Measurements from ENCODE around the gene MAP3K6. TPM values are rescaled to one million over a fixed set of nuclear protein-coding genes. Genes with fewer than 3 reads are reported as not detected.

The MAP3K6 gene
- total RNA-seq, 4 donors from 2014 or later: 82.2 to 122 (median 101) TPM

DNA sequence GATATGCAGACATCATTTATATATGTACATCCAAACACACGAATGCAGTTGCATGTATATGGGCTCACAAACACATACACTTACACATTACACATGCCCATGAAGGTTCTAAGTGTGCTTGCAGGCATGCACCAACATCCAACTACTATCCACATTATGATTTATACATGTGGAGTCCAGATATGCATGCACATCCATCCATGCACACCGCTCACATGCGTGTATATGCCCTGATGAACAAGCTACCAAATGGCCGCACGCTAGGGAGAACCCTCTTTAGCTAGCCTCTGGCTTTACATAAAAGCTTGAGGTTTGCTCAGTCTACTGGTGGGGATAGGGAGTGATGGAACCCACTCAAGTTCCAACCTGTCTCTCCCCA lies 34.2 kb upstream of the MAP3K6 start:
- DNase-seq (ENCODE audit: low spot score in 2 of 2): no peak
- TF ChIP-seq, protein P1, sequence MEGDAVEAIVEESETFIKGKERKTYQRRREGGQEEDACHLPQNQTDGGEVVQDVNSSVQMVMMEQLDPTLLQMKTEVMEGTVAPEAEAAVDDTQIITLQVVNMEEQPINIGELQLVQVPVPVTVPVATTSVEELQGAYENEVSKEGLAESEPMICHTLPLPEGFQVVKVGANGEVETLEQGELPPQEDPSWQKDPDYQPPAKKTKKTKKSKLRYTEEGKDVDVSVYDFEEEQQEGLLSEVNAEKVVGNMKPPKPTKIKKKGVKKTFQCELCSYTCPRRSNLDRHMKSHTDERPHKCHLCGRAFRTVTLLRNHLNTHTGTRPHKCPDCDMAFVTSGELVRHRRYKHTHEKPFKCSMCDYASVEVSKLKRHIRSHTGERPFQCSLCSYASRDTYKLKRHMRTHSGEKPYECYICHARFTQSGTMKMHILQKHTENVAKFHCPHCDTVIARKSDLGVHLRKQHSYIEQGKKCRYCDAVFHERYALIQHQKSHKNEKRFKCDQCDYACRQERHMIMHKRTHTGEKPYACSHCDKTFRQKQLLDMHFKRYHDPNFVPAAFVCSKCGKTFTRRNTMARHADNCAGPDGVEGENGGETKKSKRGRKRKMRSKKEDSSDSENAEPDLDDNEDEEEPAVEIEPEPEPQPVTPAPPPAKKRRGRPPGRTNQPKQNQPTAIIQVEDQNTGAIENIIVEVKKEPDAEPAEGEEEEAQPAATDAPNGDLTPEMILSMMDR (IDR thresholded peaks at IDR 0.05): no peak
- TF ChIP-seq EP300 (IDR thresholded peaks at IDR 0.05): no peak
- no peak for TF ChIP-seq POLR2A (IDR thresholded peaks at IDR 0.05)
- Histone ChIP-seq H3K36me3 (peaks cover 0 to 2% (median 0%) of the 10 kb centered on the region in 3 donors), H3K27ac (no peak overlapping the region), H3K9me3 (no peaks in the 10 kb centered on the region), H3K27me3 (no peaks in the 10 kb centered on the region), H3K4me1 (peaks cover 0 to 78% (median 39%) of the 10 kb centered on the region in 4 donors), H3K4me3 (no peak overlapping the region)
- 88% methylated on average over 5 of the region's 5 CpGs for WGBS, 2 donors

DNA sequence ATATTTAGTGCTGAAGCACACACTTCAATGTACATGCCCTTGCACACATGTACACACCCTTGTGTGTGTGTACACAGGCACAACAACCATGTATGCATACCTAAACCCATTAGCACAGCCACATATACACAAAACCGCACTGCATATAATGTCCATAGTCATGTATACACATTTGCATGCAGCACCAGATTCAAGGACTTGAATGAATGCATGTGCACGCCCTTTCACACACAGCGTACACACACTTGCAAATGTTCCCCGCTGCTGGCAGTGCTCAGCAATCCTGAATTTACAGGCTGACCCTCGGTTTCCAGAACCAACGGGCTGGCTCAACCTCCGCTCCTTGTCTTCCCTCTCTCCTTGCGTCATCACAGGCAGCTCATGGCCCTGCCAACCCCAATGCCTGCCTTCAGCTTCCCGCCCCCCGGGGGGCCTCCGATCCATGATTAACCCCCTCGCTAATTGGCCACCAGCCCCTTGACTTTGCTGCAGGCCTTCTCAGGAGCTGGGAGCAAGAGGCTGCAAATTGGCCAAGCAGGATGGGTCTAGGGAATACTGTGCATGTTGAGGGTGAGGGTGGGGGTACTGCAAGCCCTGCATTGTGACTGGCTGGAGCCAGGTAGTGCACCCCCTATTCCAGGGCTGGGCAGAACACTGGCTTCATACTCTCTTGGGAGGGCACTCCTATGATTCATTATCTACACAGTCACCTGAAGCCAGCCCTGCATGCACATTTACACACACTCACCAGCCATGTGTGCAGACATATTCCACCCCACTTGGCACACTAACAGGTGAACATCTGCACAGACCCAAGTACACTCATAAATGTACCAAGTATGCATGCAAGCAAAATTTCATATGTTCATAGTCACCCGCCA lies 33.6 kb upstream of the MAP3K6 start:
- H3K36me3 ChIP-seq: no peaks in the 10 kb centered on the region
- no peak overlapping the region for H3K4me3 ChIP-seq
- H3K27me3 ChIP-seq: no peaks in the 10 kb centered on the region
- no peak for DNase-seq (ENCODE audit: low spot score in 2 of 2)
- 27 to 36% methylated on average over 13 of the region's 13 CpGs for WGBS, 2 donors
- TF ChIP-seq EP300 (IDR thresholded peaks at IDR 0.05): no peak
- TF ChIP-seq POLR2A (IDR thresholded peaks at IDR 0.05): no peak
- TF ChIP-seq, protein P1 (IDR thresholded peaks at IDR 0.05): no peak
- no peak overlapping the region for H3K27ac ChIP-seq
- no peaks in the 10 kb centered on the region for H3K9me3 ChIP-seq
- peaks cover 0 to 78% (median 39%) of the 10 kb centered on the region in 4 donors for H3K4me1 ChIP-seq

DNA sequence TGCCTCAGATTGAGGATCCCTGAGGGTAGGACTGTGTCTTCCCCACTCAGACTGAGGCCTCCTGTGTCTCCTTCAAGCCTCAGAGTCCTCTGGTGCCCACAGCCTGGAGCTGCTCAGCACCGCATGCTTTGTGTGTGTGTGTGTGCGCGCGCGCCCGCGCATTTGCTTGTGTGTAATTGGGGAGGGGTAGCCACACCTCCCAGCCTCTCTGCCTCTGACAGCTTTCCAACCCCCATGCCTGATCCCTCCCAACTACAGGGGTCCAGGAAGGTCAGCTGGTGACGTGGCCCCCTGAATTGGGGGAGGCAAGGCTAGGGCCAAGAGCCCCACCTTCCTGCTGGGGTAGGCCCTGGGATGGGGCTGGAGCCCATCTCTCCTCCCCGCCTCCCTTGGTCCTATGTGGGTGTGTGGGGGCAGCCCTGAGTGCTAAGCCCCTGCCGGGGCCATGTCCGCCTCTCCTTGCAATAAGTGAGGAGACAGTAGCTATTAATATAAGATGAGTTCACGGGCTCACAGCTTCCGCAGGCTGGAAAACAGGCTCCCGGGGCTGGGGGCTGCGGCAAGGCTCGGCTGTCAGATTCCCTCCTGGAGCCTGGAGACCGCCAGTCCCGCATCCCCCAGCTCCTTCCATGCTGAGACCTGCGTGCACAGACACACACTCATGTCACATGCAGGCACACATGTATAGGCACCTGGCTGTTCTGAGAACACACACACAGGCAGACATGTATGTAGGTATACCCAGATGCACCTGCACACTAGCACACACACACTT lies 32.7 kb upstream of the MAP3K6 start:
- Histone ChIP-seq H3K9me3 (no peaks in the 10 kb centered on the region), H3K36me3 (no peaks in the 10 kb centered on the region), H3K27me3 (no peaks in the 10 kb centered on the region), H3K4me1 (peaks cover 0 to 72% (median 30%) of the 10 kb centered on the region in 4 donors), H3K4me3 (no peak overlapping the region), H3K27ac (no peak overlapping the region)
- no peak for TF ChIP-seq EP300 (IDR thresholded peaks at IDR 0.05)
- TF ChIP-seq, protein P1 (IDR thresholded peaks at IDR 0.05): no peak
- no peak for TF ChIP-seq POLR2A (IDR thresholded peaks at IDR 0.05)
- 40 to 42% methylated on average over 13 to 19 of the region's 19 CpGs for WGBS, 2 donors
- DNase-seq (ENCODE audit: low spot score in 2 of 2): no peak

DNA sequence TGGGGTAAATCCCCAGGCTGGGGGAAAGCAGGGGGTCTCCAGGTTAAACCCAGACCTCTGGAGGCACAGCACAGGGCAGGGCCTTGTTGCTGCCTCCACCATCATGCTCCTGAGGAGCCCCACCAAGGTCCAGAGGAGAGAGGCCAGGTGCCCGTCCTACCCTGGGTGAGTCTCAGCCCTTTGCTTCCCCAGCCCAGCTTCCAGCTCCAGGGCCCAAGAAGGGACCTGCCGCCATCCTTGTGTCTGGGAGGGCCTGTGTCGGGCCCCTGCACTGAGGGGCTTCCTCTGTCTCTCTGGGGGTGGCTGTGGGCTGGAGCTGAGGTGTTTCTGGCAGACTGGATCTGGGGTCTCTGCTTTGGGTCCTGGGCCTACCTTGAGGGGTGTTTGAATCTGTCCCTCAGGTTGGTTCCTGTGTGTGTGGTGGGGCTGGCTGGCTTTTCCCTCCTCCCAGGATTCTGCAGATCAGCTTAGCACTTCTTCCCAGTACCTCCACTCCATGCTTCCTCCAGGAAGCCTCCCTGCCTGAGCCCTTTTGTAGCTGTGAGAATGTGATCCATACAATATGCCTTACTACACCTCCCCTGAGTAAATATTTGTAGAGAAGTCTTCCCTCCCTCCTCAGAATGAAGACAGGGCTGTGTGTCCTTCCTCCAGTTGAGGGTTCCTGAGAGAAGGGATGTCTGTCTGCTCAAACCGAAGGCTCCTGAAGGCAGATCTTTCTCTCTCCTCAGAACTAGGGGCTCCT lies 31.8 kb upstream of the MAP3K6 start:
- no peak for TF ChIP-seq EP300 (IDR thresholded peaks at IDR 0.05)
- TF ChIP-seq, protein P1 (IDR thresholded peaks at IDR 0.05): no peak
- TF ChIP-seq POLR2A (IDR thresholded peaks at IDR 0.05): no peak
- no peaks in the 10 kb centered on the region for H3K9me3 ChIP-seq
- H3K36me3 ChIP-seq: no peaks in the 10 kb centered on the region
- H3K4me3 ChIP-seq: no peak overlapping the region
- 71 to 80% methylated on average over 4 of the region's 4 CpGs for WGBS, 2 donors
- H3K27ac ChIP-seq: no peak overlapping the region
- peaks cover 0 to 63% (median 23%) of the 10 kb centered on the region in 4 donors for H3K4me1 ChIP-seq
- H3K27me3 ChIP-seq: no peaks in the 10 kb centered on the region
- no peak for DNase-seq (ENCODE audit: low spot score in 2 of 2)
